ENCODE results near the gene PHLPP2.
A peak's percentile ranks its signal among the peaks of the same experiment; 100 is the strongest.

Gene PHLPP2

DNA sequence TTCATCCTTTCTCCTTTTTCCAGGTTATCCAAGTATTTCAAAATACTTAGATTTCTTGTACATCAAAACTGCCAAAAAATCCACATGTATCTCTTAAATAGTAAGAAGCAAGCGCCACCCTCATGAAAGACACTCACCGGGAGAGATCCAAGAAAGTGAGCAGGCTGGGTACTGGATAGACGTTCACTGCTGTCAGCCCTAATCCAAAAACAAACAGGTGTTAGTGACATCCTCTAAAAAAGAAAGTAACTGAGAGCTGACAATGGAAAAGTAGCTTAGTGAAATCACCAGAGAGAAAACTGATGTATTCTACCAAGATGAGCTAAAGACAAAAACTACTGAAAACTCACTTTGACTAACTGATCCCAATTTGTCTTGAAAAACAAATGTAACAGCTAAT, 52.4 kb downstream of the PHLPP2 start:
- Histone ChIP-seq H3K27ac (no peak overlapping the region), H3K27me3 (replicated peaks) (no peaks in the 10 kb centered on the region), H3K4me3 (ENCODE audit: low read depth, low read length) (no peak overlapping the region), H3K36me3 (replicated peaks) (peaks cover 19% of the 10 kb centered on the region)
- TF ChIP-seq, protein P1, sequence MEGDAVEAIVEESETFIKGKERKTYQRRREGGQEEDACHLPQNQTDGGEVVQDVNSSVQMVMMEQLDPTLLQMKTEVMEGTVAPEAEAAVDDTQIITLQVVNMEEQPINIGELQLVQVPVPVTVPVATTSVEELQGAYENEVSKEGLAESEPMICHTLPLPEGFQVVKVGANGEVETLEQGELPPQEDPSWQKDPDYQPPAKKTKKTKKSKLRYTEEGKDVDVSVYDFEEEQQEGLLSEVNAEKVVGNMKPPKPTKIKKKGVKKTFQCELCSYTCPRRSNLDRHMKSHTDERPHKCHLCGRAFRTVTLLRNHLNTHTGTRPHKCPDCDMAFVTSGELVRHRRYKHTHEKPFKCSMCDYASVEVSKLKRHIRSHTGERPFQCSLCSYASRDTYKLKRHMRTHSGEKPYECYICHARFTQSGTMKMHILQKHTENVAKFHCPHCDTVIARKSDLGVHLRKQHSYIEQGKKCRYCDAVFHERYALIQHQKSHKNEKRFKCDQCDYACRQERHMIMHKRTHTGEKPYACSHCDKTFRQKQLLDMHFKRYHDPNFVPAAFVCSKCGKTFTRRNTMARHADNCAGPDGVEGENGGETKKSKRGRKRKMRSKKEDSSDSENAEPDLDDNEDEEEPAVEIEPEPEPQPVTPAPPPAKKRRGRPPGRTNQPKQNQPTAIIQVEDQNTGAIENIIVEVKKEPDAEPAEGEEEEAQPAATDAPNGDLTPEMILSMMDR (IDR thresholded peaks at IDR 0.05; ENCODE audit: low read depth, low read length, missing control alignments): no peak
- in situ Hi-C loops (cut with HindIII; ENCODE audit: low pct_ligation_motif_present, low sequenced_read_pairs): no loop called here
- DNase-seq: no peak

DNA sequence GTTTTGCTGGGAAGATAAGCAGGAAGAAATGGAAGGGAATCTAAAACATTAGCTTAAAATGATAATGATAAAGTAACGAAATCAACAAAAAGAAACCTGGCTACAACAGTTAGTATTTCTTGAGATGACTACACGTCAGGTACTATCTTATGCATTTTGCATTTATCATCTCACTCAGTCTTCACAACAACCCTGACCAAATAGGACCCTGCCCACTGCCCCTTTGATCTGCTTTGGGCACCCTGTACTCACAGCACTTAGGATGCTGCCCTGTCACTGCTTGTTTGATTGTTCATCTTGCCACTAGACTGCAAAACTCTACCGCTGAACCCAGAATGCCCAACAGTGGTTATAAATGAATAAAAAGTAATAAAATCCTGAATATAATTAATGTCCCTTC, 53.3 kb downstream of the PHLPP2 start:
- TF ChIP-seq, protein P1 (IDR thresholded peaks at IDR 0.05; ENCODE audit: low read depth, low read length, missing control alignments): no peak
- in situ Hi-C loops (cut with HindIII; ENCODE audit: low pct_ligation_motif_present, low sequenced_read_pairs): no loop called here

DNA sequence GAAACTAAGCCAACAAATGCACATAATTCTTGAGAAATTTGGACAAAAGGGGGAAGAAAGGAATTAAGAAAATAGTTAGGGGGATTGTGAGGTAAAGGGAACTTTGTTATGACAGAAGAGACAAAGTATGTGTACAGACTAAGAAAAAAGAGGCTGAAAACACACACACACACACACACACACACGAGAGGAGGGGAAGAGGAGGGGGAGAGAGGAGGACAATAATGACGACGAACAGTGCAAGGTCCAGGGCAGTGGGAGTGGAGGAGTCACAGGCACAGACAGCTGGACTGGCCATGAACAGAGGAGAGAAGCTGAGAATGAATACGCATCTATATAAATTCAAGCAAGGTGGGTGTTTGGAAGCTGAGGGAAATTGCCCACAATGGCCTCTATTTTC, 54.0 kb downstream of the PHLPP2 start:
- no peaks in the 10 kb centered on the region for H3K27me3 ChIP-seq (replicated peaks)
- in situ Hi-C loops (cut with HindIII; ENCODE audit: low pct_ligation_motif_present, low sequenced_read_pairs): no loop called here
- H3K4me3 ChIP-seq (ENCODE audit: low read depth, low read length): no peak overlapping the region
- peaks cover 19% of the 10 kb centered on the region for H3K36me3 ChIP-seq (replicated peaks)
- DNase-seq: no peak
- H3K27ac ChIP-seq: no peak overlapping the region
- TF ChIP-seq, protein P1 (IDR thresholded peaks at IDR 0.05; ENCODE audit: low read depth, low read length, missing control alignments): no peak

More for the DNA sequence above, 53.3 kb downstream of the PHLPP2 start:
- H3K4me3 ChIP-seq (ENCODE audit: low read depth, low read length): no peak overlapping the region
- no peak overlapping the region for H3K27ac ChIP-seq
- no peaks in the 10 kb centered on the region for H3K27me3 ChIP-seq (replicated peaks)
- peaks cover 19% of the 10 kb centered on the region for H3K36me3 ChIP-seq (replicated peaks)
- DNase-seq: no peak

DNA sequence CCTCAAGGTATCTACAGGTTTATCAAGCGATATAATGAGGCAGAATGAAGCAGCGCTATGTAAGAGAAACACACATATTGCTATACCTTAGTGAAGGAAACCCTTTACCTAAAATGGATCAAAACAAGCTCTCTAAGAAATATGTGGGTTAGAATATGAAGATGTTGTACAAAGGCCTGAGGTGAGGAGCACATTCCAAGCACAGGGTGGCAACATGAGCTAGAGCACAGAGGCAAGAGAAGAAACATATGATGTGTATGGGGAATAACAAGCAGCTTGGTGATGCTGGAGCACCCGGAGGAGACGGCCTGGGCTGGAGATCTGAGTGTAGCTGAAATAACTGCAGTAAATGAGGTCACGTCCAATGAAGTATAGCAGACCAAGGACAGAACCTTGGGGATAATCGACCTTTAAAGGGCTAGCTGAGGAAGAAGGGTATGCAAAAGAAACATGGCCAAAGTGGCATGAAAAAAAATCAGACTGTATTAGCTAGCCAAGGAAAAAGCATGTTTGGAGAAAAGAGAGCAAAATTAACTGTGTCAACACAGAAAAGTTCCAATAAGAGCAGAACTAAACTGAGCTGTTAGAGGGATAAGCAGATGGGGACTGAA, 54.5 kb downstream of the PHLPP2 start:
- no peak for DNase-seq
- Histone ChIP-seq H3K27ac (no peak overlapping the region), H3K4me3 (ENCODE audit: low read depth, low read length) (no peak overlapping the region), H3K36me3 (replicated peaks) (peaks cover 19% of the 10 kb centered on the region), H3K27me3 (replicated peaks) (no peaks in the 10 kb centered on the region)
- in situ Hi-C loops (cut with HindIII; ENCODE audit: low pct_ligation_motif_present, low sequenced_read_pairs): no loop called here
- TF ChIP-seq, protein P1 (IDR thresholded peaks at IDR 0.05; ENCODE audit: low read depth, low read length, missing control alignments): peak; percentile 19

DNA sequence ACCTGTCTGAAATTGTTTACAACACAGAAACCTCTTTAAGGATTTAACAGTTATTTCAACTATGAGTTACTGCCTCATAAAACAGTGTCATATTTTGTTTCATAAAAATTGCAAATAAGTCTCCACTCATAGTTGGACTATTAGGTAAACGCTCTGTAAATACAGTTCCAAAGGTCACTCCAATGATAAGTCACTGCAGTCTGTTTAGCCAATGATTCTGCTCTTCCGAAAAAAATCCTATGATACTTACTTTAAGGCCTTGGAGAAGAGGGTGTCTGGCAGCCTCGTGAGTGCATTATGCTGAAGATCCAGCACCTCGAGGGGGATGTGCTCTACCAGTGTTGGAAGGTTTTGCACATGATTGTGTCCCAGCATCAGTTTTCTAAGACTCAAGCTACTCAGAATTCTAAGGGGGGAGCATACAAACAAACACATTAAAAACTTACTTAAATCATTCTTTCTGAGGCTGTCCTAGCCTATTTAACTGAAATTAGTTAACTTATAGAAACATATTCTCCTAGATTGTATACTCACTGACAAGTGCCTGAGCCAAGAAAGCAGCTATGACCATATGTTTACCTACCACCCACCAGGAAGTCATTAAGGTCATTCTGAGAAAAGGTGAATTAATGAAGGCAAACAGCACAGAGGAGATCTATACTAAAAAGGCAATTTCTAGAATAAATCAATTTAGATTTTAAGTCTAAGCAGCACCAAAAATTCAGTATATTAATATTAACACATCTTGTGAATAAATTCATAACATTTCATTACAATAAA, 57.4 kb downstream of the PHLPP2 start:
- in situ Hi-C loops (cut with HindIII; ENCODE audit: low pct_ligation_motif_present, low sequenced_read_pairs): no loop called here
- no peak for DNase-seq
- Histone ChIP-seq H3K4me3 (ENCODE audit: low read depth, low read length) (no peak overlapping the region), H3K27ac (no peak overlapping the region), H3K27me3 (replicated peaks) (no peaks in the 10 kb centered on the region), H3K36me3 (replicated peaks) (peaks cover 21% of the 10 kb centered on the region)
- TF ChIP-seq, protein P1 (IDR thresholded peaks at IDR 0.05; ENCODE audit: low read depth, low read length, missing control alignments): no peak

Measured in brain microvascular endothelial cell (primary cell).